GM18502 (cell line): ENCODE data around the gene TMEM132E.

Source experiments
- ATAC-seq: cut with Tn5 transposase; IDR thresholded peaks from one replicate; pipeline ENCODE4 v1.9.1; 2021; ENCODE audit warnings: mild to moderate bottlenecking; ENCODE audit not compliant: unreplicated experiment, poor library complexity

TMEM132E gene

GRCh38 chr17:34628879-34629278 lies 49.5 kb downstream of the TMEM132E start:
- no peak for ATAC-seq

GRCh38 chr17:34633351-34633750 lies 54.0 kb downstream of the TMEM132E start:
- no peak for ATAC-seq

- no peak for ATAC-seq
These were observed 54.4 kb downstream of the TMEM132E start for GRCh38 chr17:34633760-34634159.

GRCh38 chr17:34634551-34635160 lies 55.3 kb downstream of the TMEM132E start:
- no peak for ATAC-seq

GRCh38 chr17:34635876-34636275 lies 56.5 kb downstream of the TMEM132E start:
- ATAC-seq, result no peak

GRCh38 chr17:34637041-34637547 lies 57.7 kb downstream of the TMEM132E start:
- ATAC-seq, result no peak

- peak; percentile 58 for ATAC-seq
These were observed 58.5 kb downstream of the TMEM132E start for GRCh38 chr17:34637548-34638525.

GRCh38 chr17:34638526-34639260 lies 59.3 kb downstream of the TMEM132E start:
- no peak for ATAC-seq

GRCh38 chr17:34639706-34640425 lies 60.5 kb downstream of the TMEM132E start:
- no peak for ATAC-seq

- ATAC-seq, result no peak
These were observed 62.0 kb downstream of the TMEM132E start for GRCh38 chr17:34641368-34641767.

GRCh38 chr17:34644941-34645550 lies 65.7 kb downstream of the TMEM132E start:
- no peak for ATAC-seq

- ATAC-seq, result no peak
These were observed 66.2 kb downstream of the TMEM132E start for GRCh38 chr17:34645594-34645993.

- no peak for ATAC-seq
These were observed 68.1 kb downstream of the TMEM132E start for GRCh38 chr17:34647511-34647910.

GRCh38 chr17:34650051-34650750 lies 70.8 kb downstream of the TMEM132E start:
- no peak for ATAC-seq

GRCh38 chr17:34651402-34651811 lies 72.0 kb downstream of the TMEM132E start:
- ATAC-seq, result no peak

- no peak for ATAC-seq
These were observed 72.7 kb downstream of the TMEM132E start for GRCh38 chr17:34652021-34652555.

- ATAC-seq, result no peak
These were observed 74.1 kb downstream of the TMEM132E start for GRCh38 chr17:34653511-34653910.

GRCh38 chr17:34654276-34654880 lies 75.0 kb downstream of the TMEM132E start:
- ATAC-seq, result no peak
